Measurements from ENCODE around the gene KIF5C.
A peak's percentile ranks its signal among the peaks of the same experiment; 100 is the strongest.
"Not testable (repeated sequence)": the region's sequence is repeated elsewhere in the genome, so short reads cannot be mapped to it uniquely, and the experiment has no call there.

The KIF5C gene

GRCh38 chr2:148874868-148875341 is at the start of gene KIF5C:
Gene KIF5C, plus strand, starts transcription at chr2:148875227. Its CDS starts 391 bp downstream, at chr2:148875618.
- H3K9ac ChIP-seq: peak within 1 kb of the TSS; percentile 57; the same call in 1 of the 2 replicates

GRCh38 chr2:148826791-148827190 is 48.2 kb upstream of the KIF5C start:
- H4K20me1 ChIP-seq: no peaks in the 10 kb centered on the region
- no peak overlapping the region for H3K9ac ChIP-seq
- no peak for TF ChIP-seq Cebpa-rat (IDR thresholded peaks at IDR 0.05)
- no peak overlapping the region for H3K27ac ChIP-seq
- H3K4me2 ChIP-seq: no peak overlapping the region
- H3K9me3 ChIP-seq: peaks cover 26% of the 10 kb centered on the region
- H3K4me1 ChIP-seq: peaks cover 6% of the 10 kb centered on the region
- no peak overlapping the region for H3K4me3 ChIP-seq
- H3K27me3 ChIP-seq: no peaks in the 10 kb centered on the region
- H3K36me3 ChIP-seq: no peaks in the 10 kb centered on the region

More at GRCh38 chr2:148874868-148875341, at the start of gene KIF5C:
- H3K4me2 ChIP-seq: peak within 1 kb of the TSS; percentile 95
- peak within 1 kb of the TSS; percentile 70 for H3K4me3 ChIP-seq
- no peak for TF ChIP-seq Cebpa-rat (IDR thresholded peaks at IDR 0.05)
- H3K27ac ChIP-seq: no peak within 1 kb of the TSS
- H3K36me3 ChIP-seq: no peaks in the 10 kb centered on the region
- peaks cover 4% of the 10 kb centered on the region for H3K9me3 ChIP-seq
- H3K4me1 ChIP-seq: peaks cover 11% of the 10 kb centered on the region
- peaks cover 5% of the 10 kb centered on the region; the same call in 1 of the 2 replicates for H4K20me1 ChIP-seq
- peaks cover 27% of the 10 kb centered on the region for H3K27me3 ChIP-seq

GRCh38 chr2:148828941-148829340 is 46.1 kb upstream of the KIF5C start:
- Histone ChIP-seq H3K9me3 (peaks cover 26% of the 10 kb centered on the region), H3K27me3 (no peaks in the 10 kb centered on the region), H4K20me1 (no peaks in the 10 kb centered on the region), H3K4me2 (no peak overlapping the region), H3K9ac (no peak overlapping the region), H3K4me3 (no peak overlapping the region), H3K36me3 (no peaks in the 10 kb centered on the region), H3K27ac (no peak overlapping the region), H3K4me1 (peaks cover 6% of the 10 kb centered on the region)
- no peak for TF ChIP-seq Cebpa-rat (IDR thresholded peaks at IDR 0.05)

- Histone ChIP-seq H3K4me3 (no peak overlapping the region), H4K20me1 (no peaks in the 10 kb centered on the region), H3K27ac (no peak overlapping the region), H3K27me3 (no peaks in the 10 kb centered on the region), H3K9ac (no peak overlapping the region), H3K36me3 (no peaks in the 10 kb centered on the region), H3K4me2 (no peak overlapping the region), H3K4me1 (peaks cover 6% of the 10 kb centered on the region), H3K9me3 (peaks cover 26% of the 10 kb centered on the region)
- no peak for TF ChIP-seq Cebpa-rat (IDR thresholded peaks at IDR 0.05)
Measured at GRCh38 chr2:148829618-148830017, 45.4 kb upstream of the KIF5C start.

GRCh38 chr2:148832637-148833036 is 42.4 kb upstream of the KIF5C start:
- H3K27me3 ChIP-seq: no peaks in the 10 kb centered on the region
- no peak overlapping the region for H3K4me2 ChIP-seq
- peaks cover 6% of the 10 kb centered on the region for H3K4me1 ChIP-seq
- H3K4me3 ChIP-seq: no peak overlapping the region
- H3K27ac ChIP-seq: no peak overlapping the region
- no peaks in the 10 kb centered on the region for H4K20me1 ChIP-seq
- no peak overlapping the region for H3K9ac ChIP-seq
- H3K9me3 ChIP-seq: no peaks in the 10 kb centered on the region; the same call in 1 of the 2 replicates
- H3K36me3 ChIP-seq: no peaks in the 10 kb centered on the region
- TF ChIP-seq Cebpa-rat (IDR thresholded peaks at IDR 0.05): no peak

GRCh38 chr2:148842050-148842449 is 33.0 kb upstream of the KIF5C start:
- Histone ChIP-seq H3K4me2 (no peak overlapping the region), H3K9me3 (peaks cover 8% of the 10 kb centered on the region; the same call in 1 of the 2 replicates), H3K36me3 (no peaks in the 10 kb centered on the region), H3K4me3 (no peak overlapping the region), H4K20me1 (no peaks in the 10 kb centered on the region), H3K4me1 (no peaks in the 10 kb centered on the region), H3K27ac (no peak overlapping the region), H3K27me3 (no peaks in the 10 kb centered on the region), H3K9ac (no peak overlapping the region)
- TF ChIP-seq Cebpa-rat (IDR thresholded peaks at IDR 0.05): no peak

- no peak for TF ChIP-seq Cebpa-rat (IDR thresholded peaks at IDR 0.05)
- Histone ChIP-seq H3K9ac (no peak overlapping the region), H3K4me2 (no peak overlapping the region), H4K20me1 (no peaks in the 10 kb centered on the region), H3K9me3 (0 out of 2 replicates have a peak, but pooled peaks cover 6% of the 10 kb centered on the region), H3K27ac (no peak overlapping the region), H3K36me3 (no peaks in the 10 kb centered on the region), H3K27me3 (no peaks in the 10 kb centered on the region), H3K4me3 (no peak overlapping the region), H3K4me1 (no peaks in the 10 kb centered on the region)
Measured at GRCh38 chr2:148848146-148848545, 26.9 kb upstream of the KIF5C start.

- Histone ChIP-seq H3K4me1 (no peaks in the 10 kb centered on the region), H3K27me3 (no peaks in the 10 kb centered on the region), H3K9me3 (no peaks in the 10 kb centered on the region), H3K4me2 (no peak overlapping the region), H3K36me3 (no peaks in the 10 kb centered on the region), H3K9ac (no peak overlapping the region), H3K4me3 (no peak overlapping the region), H3K27ac (no peak overlapping the region), H4K20me1 (no peaks in the 10 kb centered on the region)
- TF ChIP-seq Cebpa-rat (IDR thresholded peaks at IDR 0.05): no peak
Measured at GRCh38 chr2:148853458-148853857, 21.6 kb upstream of the KIF5C start.

GRCh38 chr2:148860037-148860436 is 15.0 kb upstream of the KIF5C start:
- H3K4me3 ChIP-seq: no peak overlapping the region
- no peak overlapping the region for H3K4me2 ChIP-seq
- no peaks in the 10 kb centered on the region for H3K36me3 ChIP-seq
- H3K9ac ChIP-seq: no peak overlapping the region
- no peaks in the 10 kb centered on the region for H3K9me3 ChIP-seq
- no peaks in the 10 kb centered on the region for H3K4me1 ChIP-seq
- no peak overlapping the region for H3K27ac ChIP-seq
- no peaks in the 10 kb centered on the region for H3K27me3 ChIP-seq
- no peaks in the 10 kb centered on the region for H4K20me1 ChIP-seq
- no peak for TF ChIP-seq Cebpa-rat (IDR thresholded peaks at IDR 0.05)

- H3K27ac ChIP-seq: no peak overlapping the region
- no peak for TF ChIP-seq Cebpa-rat (IDR thresholded peaks at IDR 0.05)
- H3K9me3 ChIP-seq: no peaks in the 10 kb centered on the region
- H3K9ac ChIP-seq: no peak overlapping the region
- no peaks in the 10 kb centered on the region for H3K36me3 ChIP-seq
- no peaks in the 10 kb centered on the region for H3K27me3 ChIP-seq
- no peak overlapping the region for H3K4me2 ChIP-seq
- no peaks in the 10 kb centered on the region for H4K20me1 ChIP-seq
- H3K4me1 ChIP-seq: no peaks in the 10 kb centered on the region
- no peak overlapping the region for H3K4me3 ChIP-seq
Measured at GRCh38 chr2:148861367-148861766, 13.7 kb upstream of the KIF5C start.

- not testable (repeated sequence) for H3K4me2 ChIP-seq, H3K36me3 ChIP-seq
Measured at GRCh38 chr2:148862478-148862877, 12.5 kb upstream of the KIF5C start.

More at GRCh38 chr2:148862478-148862877, 12.5 kb upstream of the KIF5C start:
- H3K27ac ChIP-seq, H3K27me3 ChIP-seq, H3K9me3 ChIP-seq, H4K20me1 ChIP-seq, H3K9ac ChIP-seq, H3K4me3 ChIP-seq, H3K4me1 ChIP-seq: not testable (repeated sequence)
